ENCODE measurements around the gene SCLT1.
A peak's percentile ranks its signal among the peaks of the same experiment; 100 is the strongest.

SCLT1 gene

GRCh38 chr4:129093191-129093920, at the start of gene SCLT1:
SCLT1 (minus strand) TSS chr4:129093539; CDS start chr4:129093103, 436 bp downstream.
- Histone ChIP-seq H3K36me3 (replicated peaks; ENCODE audit: insufficient read depth, low read length) (no peaks in the 10 kb centered on the region; the same call in 1 of the 2 replicates), H4K20me1 (ENCODE audit: insufficient read depth, low read length) (no peaks in the 10 kb centered on the region), H3K27ac (ENCODE audit: low read length) (peak within 1 kb of the TSS; percentile 94), H3K79me2 (ENCODE audit: low read length) (peaks cover 40% of the 10 kb centered on the region), H2AFZ (ENCODE audit: low read length) (peak within 1 kb of the TSS; percentile 82), H3K4me2 (ENCODE audit: low read depth, low read length) (peak within 1 kb of the TSS; percentile 87), H3K27me3 (replicated peaks; ENCODE audit: insufficient read depth, low read length) (no peaks in the 10 kb centered on the region), H3K9me3 (replicated peaks; ENCODE audit: insufficient read depth, low read length) (no peaks in the 10 kb centered on the region), H3K4me1 (ENCODE audit: low read length) (peaks cover 10% of the 10 kb centered on the region), H3K9me2 (replicated peaks; ENCODE audit: insufficient read depth, low read length) (no peaks in the 10 kb centered on the region), H3K9ac (ENCODE audit: low read length) (peak within 1 kb of the TSS; percentile 90), H3F3A (ENCODE audit: insufficient read depth, low read length) (no peaks in the 10 kb centered on the region), H3K4me3 (ENCODE audit: low read length) (peak within 1 kb of the TSS; percentile 89)
- peak; percentile 99 for DNase-seq
- TF ChIP-seq EZH2 (optimal IDR thresholded peaks at IDR 0.05; ENCODE audit: low read depth, low read length) (no peak), EZH2phosphoT487 (IDR thresholded peaks at IDR 0.05; ENCODE audit: low read length) (no peak), CTCF (IDR thresholded peaks at IDR 0.05; ENCODE audit: low read length) (no peak)

GRCh38 chr4:129140521-129140920, 47.2 kb upstream of the SCLT1 start:
- Histone ChIP-seq H4K20me1 (ENCODE audit: insufficient read depth, low read length) (no peaks in the 10 kb centered on the region), H3K79me2 (ENCODE audit: low read length) (no peaks in the 10 kb centered on the region), H3K4me2 (ENCODE audit: low read depth, low read length) (no peak overlapping the region), H3K27ac (ENCODE audit: low read length) (no peak overlapping the region), H3K9ac (ENCODE audit: low read length) (no peak overlapping the region), H3K27me3 (replicated peaks; ENCODE audit: insufficient read depth, low read length) (no peaks in the 10 kb centered on the region), H3K4me1 (ENCODE audit: low read length) (no peaks in the 10 kb centered on the region), H2AFZ (ENCODE audit: low read length) (no peak overlapping the region), H3K9me3 (replicated peaks; ENCODE audit: insufficient read depth, low read length) (no peaks in the 10 kb centered on the region), H3K36me3 (replicated peaks; ENCODE audit: insufficient read depth, low read length) (no peaks in the 10 kb centered on the region), H3K4me3 (ENCODE audit: low read length) (no peak overlapping the region), H3K9me2 (replicated peaks; ENCODE audit: insufficient read depth, low read length) (no peaks in the 10 kb centered on the region), H3F3A (ENCODE audit: insufficient read depth, low read length) (no peaks in the 10 kb centered on the region)
- TF ChIP-seq EZH2 (optimal IDR thresholded peaks at IDR 0.05; ENCODE audit: low read depth, low read length) (no peak), EZH2phosphoT487 (IDR thresholded peaks at IDR 0.05; ENCODE audit: low read length) (no peak), CTCF (IDR thresholded peaks at IDR 0.05; ENCODE audit: low read length) (no peak)
- DNase-seq = no peak

- Histone ChIP-seq H3K79me2 (ENCODE audit: low read length) (no peaks in the 10 kb centered on the region), H3K4me3 (ENCODE audit: low read length) (no peak overlapping the region), H3K4me2 (ENCODE audit: low read depth, low read length) (no peak overlapping the region), H3K9me2 (replicated peaks; ENCODE audit: insufficient read depth, low read length) (no peaks in the 10 kb centered on the region), H3K9ac (ENCODE audit: low read length) (no peak overlapping the region), H3K9me3 (replicated peaks; ENCODE audit: insufficient read depth, low read length) (no peaks in the 10 kb centered on the region), H3K27me3 (replicated peaks; ENCODE audit: insufficient read depth, low read length) (no peaks in the 10 kb centered on the region), H2AFZ (ENCODE audit: low read length) (no peak overlapping the region), H3K27ac (ENCODE audit: low read length) (no peak overlapping the region), H3F3A (ENCODE audit: insufficient read depth, low read length) (no peaks in the 10 kb centered on the region), H3K36me3 (replicated peaks; ENCODE audit: insufficient read depth, low read length) (no peaks in the 10 kb centered on the region), H3K4me1 (ENCODE audit: low read length) (no peaks in the 10 kb centered on the region), H4K20me1 (ENCODE audit: insufficient read depth, low read length) (no peaks in the 10 kb centered on the region)
- TF ChIP-seq EZH2 (optimal IDR thresholded peaks at IDR 0.05; ENCODE audit: low read depth, low read length) = no peak
- no peak for TF ChIP-seq CTCF (IDR thresholded peaks at IDR 0.05; ENCODE audit: low read length)
- TF ChIP-seq EZH2phosphoT487 (IDR thresholded peaks at IDR 0.05; ENCODE audit: low read length) = no peak
- no peak for DNase-seq
Observed at GRCh38 chr4:129138810-129139496, 45.6 kb upstream of the SCLT1 start.
